Body of pancreas (tissue), 4 donors: ENCODE results near the gene ATRX. TPM values are rescaled to one million over a fixed set of nuclear protein-coding genes. Genes with fewer than 3 reads are reported as not detected.
"Not testable (repeated sequence)": the region's sequence is repeated elsewhere in the genome, so short reads cannot be mapped to it uniquely, and the experiment has no call there.

Experiments
- ATAC-seq: fragments of 150-250 bp; one replicate; pipeline ENCODE4 v1.9.1; 2016
- DNase-seq, 4 donors: peaks; one replicate each; pipeline ENCODE4 v3.0.0-alpha.2; 2019
- H3K27ac ChIP-seq, 4 donors: fragments of 200-600 bp; sonication (generic); 1 replicate in 3 of 4; 2 replicates in 1 of 4; pipeline versions ENCODE4 v1.5.1 to v1.6.1; 2016 to 2019; ENCODE audit warnings: mild to moderate bottlenecking in 1 of 4, mixed read lengths in 1 of 4, moderate library complexity in 1 of 4
- H3K27me3 ChIP-seq, 2 donors: fragments of 200-600 bp; sonication (generic); one replicate each; pipeline ENCODE4 v1.6.0; 2016; ENCODE audit warnings: mild to moderate bottlenecking in 1 of 2
- H3K36me3 ChIP-seq, 2 donors: fragments of 200-600 bp; sonication (generic); replicated peaks in 1 of 2; 2 replicates each; pipeline ENCODE4 v1.5.1; 2016; ENCODE audit warnings: low read depth in 2 of 2; ENCODE audit not compliant: insufficient read depth in 1 of 2
- H3K4me1 ChIP-seq: fragments of 200-600 bp; sonication (generic); one replicate; pipeline ENCODE4 v1.6.0; 2016
- H3K4me3 ChIP-seq, 2 donors: fragments of 200-600 bp; sonication (generic); 1 replicate in 1 of 2; 2 replicates in 1 of 2; pipeline ENCODE4 v1.5.1; 2016 to 2019
- H3K9me3 ChIP-seq, 3 donors: fragments of 200-600 bp; sonication (generic); 1 replicate in 2 of 3; 2 replicates in 1 of 3; pipeline ENCODE4 v1.5.1; 2016
- CTCF ChIP-seq, 7 experiments: fragments of 450-650 bp in 4 of 7; fragments of 200-600 bp in 3 of 7; sonication (generic) in 3 of 7; IDR thresholded peaks; one replicate each; pipeline ENCODE4 v1.5.1; 2016 to 2019; ENCODE audit warnings: antibody characterized with exemption in 7 of 7
- POLR2A ChIP-seq, 3 donors: fragments of 450-650 bp; IDR thresholded peaks; one replicate each; pipeline ENCODE4 v1.6.1; 2016; ENCODE audit warnings: antibody characterized with exemption in 3 of 3, mild to moderate bottlenecking in 2 of 3
- WGBS, 2 donors: methylation state at CpG; one replicate each; pipeline ENCODE4 v1.1.5; 2017; 5-methylcytosine and 5-hydroxymethylcytosine counted together
- intact Hi-C: fragments of 100-400 bp; cut with DNase I; formaldehyde crosslinking; loops from one replicate; pipeline ENCODE4 v1.15.1; 2023
- total RNA-seq, 2 donors: library from RNA; depleted of rRNA; stranded (reverse); fragments of >200 nt; gene quantifications; one replicate each; pipeline ENCODE4 v1.1.0, GENCODE V29; 2016

ATRX gene
- total RNA-seq, 2 donors from 2014 or later: 73.4 to 74.5 TPM

DNA sequence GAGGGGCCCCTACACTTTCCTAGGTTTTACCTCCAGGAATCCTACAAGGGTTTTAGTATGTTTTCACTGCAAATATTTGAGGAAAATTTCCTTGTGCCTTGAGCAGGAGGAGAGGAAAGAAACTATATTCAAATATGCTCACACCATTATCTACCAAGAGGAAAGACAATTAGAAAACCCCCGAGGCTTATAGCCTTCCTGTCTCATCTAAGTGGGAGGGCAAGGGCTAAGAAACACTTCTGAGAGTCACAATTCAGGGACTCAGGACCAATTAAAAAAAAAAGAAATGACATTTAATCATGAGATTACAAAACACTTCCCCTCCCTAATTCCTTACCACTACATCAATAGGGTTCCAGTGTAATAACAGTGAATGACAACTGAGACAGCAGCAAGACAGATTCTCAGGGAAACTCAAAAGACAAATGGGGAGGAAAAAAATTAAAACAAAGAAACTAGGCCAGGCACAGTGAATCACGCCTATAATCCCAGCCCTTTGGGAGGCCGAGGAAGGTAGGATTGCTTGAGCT is 45.6 kb downstream of the ATRX start:
- TF ChIP-seq CTCF (IDR thresholded peaks at IDR 0.05) (no peak), POLR2A (IDR thresholded peaks at IDR 0.05) (no peak)
- no peak overlapping the region for H3K27ac ChIP-seq
- ATAC-seq (no peak), DNase-seq (no peak)
- no peaks in the 10 kb centered on the region for H3K9me3 ChIP-seq
- H3K4me1 ChIP-seq: peaks cover 15% of the 10 kb centered on the region
- H3K36me3 ChIP-seq: no peaks in the 10 kb centered on the region
- WGBS, 2 donors: 39 to 50% methylated on average over 3 of the region's 3 CpGs
- no peak overlapping the region for H3K4me3 ChIP-seq
- intact Hi-C loops: no loop called here
- H3K27me3 ChIP-seq: no peaks in the 10 kb centered on the region

DNA sequence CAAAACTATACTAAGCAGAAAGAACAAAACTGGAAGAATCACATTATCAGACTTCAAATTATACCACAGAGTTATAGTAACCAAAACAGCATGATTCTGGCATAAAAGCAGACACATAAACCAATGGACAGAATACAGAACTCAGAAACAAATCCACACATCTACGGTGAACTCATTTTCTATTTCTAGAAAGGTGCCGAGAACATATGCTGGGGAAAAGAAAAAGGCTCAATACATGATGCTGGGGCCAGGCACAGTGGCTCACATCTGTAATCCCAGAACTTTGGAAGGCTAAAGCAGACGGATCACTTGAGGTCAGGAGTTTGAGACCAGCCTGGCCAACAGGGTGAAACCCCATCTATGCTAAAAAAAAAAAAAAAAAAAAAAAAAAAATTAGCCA is 52.7 kb downstream of the ATRX start:
- H3K27me3 ChIP-seq: no peaks in the 10 kb centered on the region
- H3K27ac ChIP-seq: no peak overlapping the region
- no peaks in the 10 kb centered on the region for H3K36me3 ChIP-seq
- WGBS, 2 donors: 79 to 86% methylated on average over 1 to 2 of the region's 3 CpGs
- peaks cover 6% of the 10 kb centered on the region for H3K4me1 ChIP-seq
- TF ChIP-seq CTCF (IDR thresholded peaks at IDR 0.05) (no peak), POLR2A (IDR thresholded peaks at IDR 0.05) (no peak)
- ATAC-seq: no peak
- intact Hi-C loops: no loop called here
- H3K9me3 ChIP-seq: no peaks in the 10 kb centered on the region
- no peak for DNase-seq
- no peak overlapping the region for H3K4me3 ChIP-seq

DNA sequence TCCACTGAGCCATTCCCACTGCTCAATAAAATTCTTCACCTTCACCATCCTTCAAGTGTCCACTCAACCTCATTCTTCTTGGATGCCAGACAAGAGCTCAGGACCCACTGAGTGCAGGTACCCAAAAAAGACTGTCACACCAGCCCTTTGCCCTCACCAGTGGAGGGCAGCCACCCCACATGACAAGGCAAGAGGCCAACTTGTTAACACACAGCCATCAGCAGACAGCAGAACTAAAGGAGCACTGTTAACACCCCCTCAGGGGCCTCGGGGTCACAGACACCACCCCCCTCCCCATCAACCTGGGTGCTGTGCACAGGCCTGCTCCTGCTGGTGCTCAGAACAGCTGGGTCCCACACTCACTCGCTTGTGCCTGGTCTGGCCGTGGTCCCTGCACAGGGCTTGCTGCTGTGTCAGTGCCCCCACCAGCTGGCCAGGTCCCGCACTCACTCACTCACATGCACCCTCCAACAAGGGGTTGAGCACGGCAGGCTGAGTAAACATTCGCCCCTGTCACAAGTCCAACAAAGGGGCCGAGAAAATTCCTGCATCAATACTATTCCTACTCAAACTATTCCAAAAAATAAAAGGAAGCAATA is 54.1 kb downstream of the ATRX start:
- H3K27me3 ChIP-seq: no peaks in the 10 kb centered on the region
- no peaks in the 10 kb centered on the region for H3K9me3 ChIP-seq
- no peaks in the 10 kb centered on the region for H3K36me3 ChIP-seq
- DNase-seq (no peak), ATAC-seq (no peak)
- peaks cover 6% of the 10 kb centered on the region for H3K4me1 ChIP-seq
- H3K27ac ChIP-seq: no peak overlapping the region
- no peak overlapping the region for H3K4me3 ChIP-seq
- intact Hi-C loops: no loop called here
- 39 to 40% methylated on average over 3 to 5 of the region's 7 CpGs for WGBS, 2 donors
- TF ChIP-seq CTCF (IDR thresholded peaks at IDR 0.05) (no peak), POLR2A (IDR thresholded peaks at IDR 0.05) (no peak)

DNA sequence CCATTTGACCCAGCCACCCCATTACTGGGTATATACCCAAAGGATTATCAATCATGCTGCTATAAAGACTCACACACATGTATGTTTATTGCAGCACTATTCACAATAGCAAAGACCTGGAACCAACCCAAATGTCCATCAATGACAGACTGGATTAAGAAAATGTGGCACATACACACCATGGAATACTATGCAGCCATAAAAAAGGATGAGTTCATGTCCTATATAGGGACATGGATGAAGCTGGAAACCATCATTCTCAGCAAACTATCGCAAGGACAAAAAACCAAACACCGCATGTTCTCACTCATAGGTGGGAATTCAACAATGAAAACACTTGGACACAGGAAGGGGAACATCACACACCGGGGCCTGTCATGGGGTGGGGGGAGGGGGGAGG is 59.9 kb downstream of the ATRX start:
- 94 to 100% methylated on average over 1 to 2 of the region's 3 CpGs for WGBS, 2 donors
- H3K9me3 ChIP-seq: not testable (repeated sequence)

GRCh38 chrX:77723681-77724080 is 62.3 kb downstream of the ATRX start:
- no peaks in the 10 kb centered on the region for H3K9me3 ChIP-seq
- no peaks in the 10 kb centered on the region for H3K4me1 ChIP-seq
- H3K36me3 ChIP-seq: no peaks in the 10 kb centered on the region
- no peak for DNase-seq
- no peaks in the 10 kb centered on the region for H3K27me3 ChIP-seq
- no peak overlapping the region for H3K4me3 ChIP-seq
- WGBS, 2 donors: 78 to 81% methylated on average over 4 of the region's 4 CpGs
- ATAC-seq: no peak
- intact Hi-C loops: no loop called here
- TF ChIP-seq CTCF (IDR thresholded peaks at IDR 0.05) (no peak), POLR2A (IDR thresholded peaks at IDR 0.05) (no peak)
- no peak overlapping the region for H3K27ac ChIP-seq

More for the DNA sequence above, 59.9 kb downstream of the ATRX start:
- H3K27ac ChIP-seq, ATAC-seq, H3K36me3 ChIP-seq, H3K27me3 ChIP-seq, DNase-seq, H3K4me1 ChIP-seq, H3K4me3 ChIP-seq, intact Hi-C loops: not testable (repeated sequence)
